ENCODE data around the gene TSPEAR.

DNA sequence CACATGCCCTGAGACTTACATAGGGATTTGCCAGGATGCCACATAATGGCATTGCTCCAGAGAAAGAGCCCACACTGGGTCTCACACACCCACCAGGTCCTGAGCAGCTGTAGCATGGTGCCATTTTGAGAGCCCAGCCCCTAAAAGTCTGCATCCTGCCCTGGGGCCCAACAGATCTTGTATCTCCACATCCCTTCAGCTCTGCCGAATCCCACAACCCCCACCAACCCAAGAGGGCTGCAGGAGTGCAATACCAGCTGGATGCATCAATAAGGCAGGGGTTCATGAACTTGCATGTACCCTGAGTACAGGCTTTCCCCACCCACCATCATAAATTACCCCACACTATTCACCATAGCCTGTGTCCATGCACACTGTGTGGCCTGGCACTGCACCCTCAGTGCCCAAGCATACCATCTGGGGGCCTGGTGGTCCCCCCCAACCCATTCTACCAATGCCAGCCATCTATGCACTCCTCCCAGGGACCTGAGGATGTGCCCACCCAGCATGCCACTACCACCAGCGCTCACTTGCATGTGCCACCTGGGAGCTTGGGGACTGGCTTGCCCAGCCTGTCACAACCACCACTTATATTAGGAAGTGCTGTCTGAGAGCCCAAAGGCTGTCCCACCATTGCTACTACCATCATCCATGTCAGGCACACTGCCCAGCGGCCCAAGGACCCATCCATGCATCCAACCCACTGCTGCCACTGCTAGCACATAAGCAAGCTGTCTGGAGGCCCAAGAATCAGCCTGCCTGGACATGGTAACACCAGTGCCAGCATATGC lies 40.5 kb downstream of the TSPEAR start:
- TF ChIP-seq, protein P1, sequence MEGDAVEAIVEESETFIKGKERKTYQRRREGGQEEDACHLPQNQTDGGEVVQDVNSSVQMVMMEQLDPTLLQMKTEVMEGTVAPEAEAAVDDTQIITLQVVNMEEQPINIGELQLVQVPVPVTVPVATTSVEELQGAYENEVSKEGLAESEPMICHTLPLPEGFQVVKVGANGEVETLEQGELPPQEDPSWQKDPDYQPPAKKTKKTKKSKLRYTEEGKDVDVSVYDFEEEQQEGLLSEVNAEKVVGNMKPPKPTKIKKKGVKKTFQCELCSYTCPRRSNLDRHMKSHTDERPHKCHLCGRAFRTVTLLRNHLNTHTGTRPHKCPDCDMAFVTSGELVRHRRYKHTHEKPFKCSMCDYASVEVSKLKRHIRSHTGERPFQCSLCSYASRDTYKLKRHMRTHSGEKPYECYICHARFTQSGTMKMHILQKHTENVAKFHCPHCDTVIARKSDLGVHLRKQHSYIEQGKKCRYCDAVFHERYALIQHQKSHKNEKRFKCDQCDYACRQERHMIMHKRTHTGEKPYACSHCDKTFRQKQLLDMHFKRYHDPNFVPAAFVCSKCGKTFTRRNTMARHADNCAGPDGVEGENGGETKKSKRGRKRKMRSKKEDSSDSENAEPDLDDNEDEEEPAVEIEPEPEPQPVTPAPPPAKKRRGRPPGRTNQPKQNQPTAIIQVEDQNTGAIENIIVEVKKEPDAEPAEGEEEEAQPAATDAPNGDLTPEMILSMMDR (IDR thresholded peaks at IDR 0.05) = no peak
- no peak for TF ChIP-seq POLR2A (IDR thresholded peaks at IDR 0.05)

Measured in right lobe of liver (tissue), 4 donors.